ENCODE measurements around the gene UBQLNL.

Gene UBQLNL, protein sequence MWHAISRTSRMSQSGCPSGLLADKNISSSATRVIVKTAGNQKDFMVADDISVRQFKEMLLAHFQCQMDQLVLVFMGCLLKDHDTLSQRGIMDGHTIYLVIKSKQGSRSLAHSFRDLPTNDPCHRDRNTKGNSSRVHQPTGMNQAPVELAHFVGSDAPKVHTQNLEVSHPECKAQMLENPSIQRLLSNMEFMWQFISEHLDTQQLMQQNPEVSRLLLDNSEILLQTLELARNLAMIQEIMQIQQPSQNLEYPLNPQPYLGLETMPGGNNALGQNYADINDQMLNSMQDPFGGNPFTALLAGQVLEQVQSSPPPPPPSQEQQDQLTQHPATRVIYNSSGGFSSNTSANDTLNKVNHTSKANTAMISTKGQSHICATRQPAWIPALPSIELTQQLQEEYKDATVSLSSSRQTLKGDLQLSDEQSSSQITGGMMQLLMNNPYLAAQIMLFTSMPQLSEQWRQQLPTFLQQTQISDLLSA

DNA sequence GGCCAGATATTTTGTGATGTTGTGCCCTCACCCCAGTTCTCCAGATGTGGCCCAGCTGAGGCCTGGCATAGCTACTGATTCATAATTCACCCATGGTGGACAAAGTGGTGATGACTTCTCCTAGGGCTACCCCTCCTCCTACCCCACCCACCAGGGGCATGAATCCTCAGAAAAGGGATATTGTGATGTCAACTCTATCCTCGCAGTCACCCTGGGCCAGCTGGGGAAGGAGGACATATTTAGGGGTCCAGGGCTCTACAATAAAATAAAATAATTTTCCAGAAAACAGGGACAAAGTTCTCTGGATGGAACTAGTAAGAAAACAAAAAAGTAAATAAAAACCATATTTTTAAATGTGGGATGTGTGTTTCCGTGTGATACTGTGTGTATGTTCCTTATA, at the start of gene UBQLNL:
Gene UBQLNL, minus strand, starts transcription at position 101 of the 400 bp plus-strand sequence. CDS start 258 bp downstream, outside the sequence.
- DNase-seq: no peak

- peak; percentile 35 for DNase-seq
These were observed 47.9 kb upstream of the UBQLNL start for GRCh38 chr11:5564259-5565019.

- no peak for DNase-seq
These were observed 41.3 kb upstream of the UBQLNL start for GRCh38 chr11:5557751-5558150.

GRCh38 chr11:5556596-5557188, 40.2 kb upstream of the UBQLNL start:
- DNase-seq: no peak

- peak; percentile 9 for DNase-seq
These were observed 36.8 kb upstream of the UBQLNL start for GRCh38 chr11:5553343-5553742.

GRCh38 chr11:5550440-5551095, 34.1 kb upstream of the UBQLNL start:
- peak; percentile 96 for DNase-seq

- DNase-seq: no peak
These were observed 31.9 kb upstream of the UBQLNL start, which contains the start of gene OR52H1 for GRCh38 chr11:5548440-5548839. Gene OR52H1 (minus strand): TSS chr11:5548540. CDS start chr11:5545505, 3,035 bp downstream.

- no peak for DNase-seq
These were observed 31.5 kb upstream of the UBQLNL start for GRCh38 chr11:5547982-5548381.

- DNase-seq: peak; percentile 39
These were observed 30.0 kb upstream of the UBQLNL start for GRCh38 chr11:5546457-5546856.

- no peak for DNase-seq
These were observed 24.9 kb upstream of the UBQLNL start for GRCh38 chr11:5541427-5541826.

DNA sequence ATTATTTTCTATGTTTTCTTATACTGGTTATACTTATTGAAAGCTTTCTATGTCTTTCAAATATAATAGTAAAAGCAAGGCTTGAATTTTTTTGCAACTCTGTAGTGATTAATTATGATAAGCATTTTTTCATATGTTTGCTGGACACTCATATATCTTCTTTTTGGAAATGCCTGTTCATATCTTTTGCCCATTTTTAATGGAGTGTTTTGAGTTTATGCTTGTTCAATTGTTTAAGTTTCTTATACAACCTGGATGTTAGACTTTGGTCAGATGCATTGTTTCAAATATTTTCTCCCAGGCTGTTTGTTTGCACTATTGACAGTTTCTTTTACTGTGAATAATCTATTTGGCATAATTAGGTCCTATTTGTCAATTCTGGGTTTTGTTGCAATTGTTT, 20.0 kb upstream of the UBQLNL start:
- DNase-seq: no peak

GRCh38 chr11:5534046-5534445, 17.5 kb upstream of the UBQLNL start:
- no peak for DNase-seq

- no peak for DNase-seq
These were observed 14.7 kb upstream of the UBQLNL start for GRCh38 chr11:5531053-5531831.

DNA sequence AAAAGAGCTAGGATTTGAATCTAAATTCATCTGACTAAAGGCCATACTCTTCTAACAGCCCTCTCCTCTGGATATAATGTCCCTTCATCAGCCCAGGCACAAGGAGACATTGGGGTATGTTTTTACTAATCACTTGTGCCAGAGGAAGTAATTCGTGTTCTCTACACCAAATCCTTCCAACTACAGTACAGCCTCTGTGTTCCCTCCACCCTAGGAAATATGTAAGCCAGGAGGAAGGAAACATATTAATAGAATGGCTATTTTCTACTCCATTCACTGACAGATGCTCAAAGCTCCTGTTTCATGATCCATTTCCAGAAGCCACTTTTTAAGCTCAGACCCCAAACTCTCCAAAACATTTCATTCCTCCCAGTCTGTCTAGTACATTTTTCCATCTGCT, 12.0 kb upstream of the UBQLNL start:
- DNase-seq: no peak

DNA sequence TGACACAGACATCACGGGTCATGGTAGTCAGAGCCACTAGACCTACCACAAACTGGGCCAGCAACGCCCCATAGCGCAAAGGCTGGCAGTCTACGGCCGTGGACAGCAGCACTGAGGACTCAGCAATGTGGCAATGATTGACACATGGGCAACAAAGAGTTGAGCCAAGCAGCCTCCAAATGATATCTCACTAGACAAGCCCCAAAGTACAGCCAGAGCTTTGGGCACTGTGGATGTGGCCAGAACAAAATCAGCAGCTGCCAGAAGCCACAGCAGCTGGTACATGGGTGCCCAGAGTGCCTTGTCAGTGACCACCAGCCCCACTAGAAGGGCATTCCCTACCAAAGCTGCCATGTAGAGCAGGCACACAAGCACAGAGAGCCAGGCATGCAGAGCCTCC, 11.2 kb upstream of the UBQLNL start:
- no peak for DNase-seq

- DNase-seq: no peak
These were observed 8.3 kb upstream of the UBQLNL start for GRCh38 chr11:5524756-5525155.

- no peak for DNase-seq
These were observed 5.8 kb upstream of the UBQLNL start for GRCh38 chr11:5522308-5522707.

DNA sequence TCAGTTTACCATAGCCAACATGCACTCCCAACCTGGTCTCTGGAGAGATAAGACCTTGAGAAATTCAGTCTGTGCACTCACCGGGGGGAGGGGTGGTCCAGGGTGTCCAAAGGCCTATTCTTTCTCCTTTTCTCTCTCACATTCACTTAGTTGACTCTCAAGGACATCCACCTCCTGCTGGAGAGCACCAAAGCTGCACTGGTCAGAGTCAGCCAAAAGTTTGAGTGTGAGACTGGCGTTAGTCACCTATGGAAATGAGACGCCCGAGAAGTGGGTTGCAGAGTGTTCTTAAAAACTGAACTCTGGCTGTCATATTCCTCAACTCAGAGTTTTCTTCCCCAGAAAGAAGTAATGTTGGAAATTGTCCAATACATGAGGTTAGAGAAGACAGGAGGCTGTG, 5.0 kb upstream of the UBQLNL start:
- DNase-seq: no peak

DNA sequence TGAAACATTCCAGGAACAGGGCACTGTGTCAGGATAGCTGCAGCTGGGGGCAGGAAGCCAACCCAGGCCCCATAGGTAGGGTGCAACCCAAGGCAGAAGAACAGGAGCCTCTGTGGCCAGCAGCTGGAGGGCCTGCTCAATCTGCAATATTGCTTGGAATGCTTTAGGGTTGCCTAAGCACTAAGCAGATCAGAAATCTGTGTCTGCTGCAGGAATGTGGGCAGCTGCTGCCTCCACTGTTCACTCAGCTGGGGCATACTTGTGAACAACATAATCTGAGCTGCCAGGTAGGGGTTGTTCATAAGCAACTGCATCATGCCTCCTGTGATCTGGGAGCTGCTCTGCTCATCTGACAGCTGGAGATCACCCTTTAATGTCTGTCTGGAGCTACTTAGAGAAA, 1.7 kb downstream of the UBQLNL start:
- DNase-seq: no peak

- no peak for DNase-seq
These were observed 6.7 kb downstream of the UBQLNL start, which contains the start of gene UBQLN3 for GRCh38 chr11:5509803-5510202. Gene UBQLN3 (minus strand): TSS chr11:5509957. CDS start chr11:5509558, 399 bp downstream.

DNA sequence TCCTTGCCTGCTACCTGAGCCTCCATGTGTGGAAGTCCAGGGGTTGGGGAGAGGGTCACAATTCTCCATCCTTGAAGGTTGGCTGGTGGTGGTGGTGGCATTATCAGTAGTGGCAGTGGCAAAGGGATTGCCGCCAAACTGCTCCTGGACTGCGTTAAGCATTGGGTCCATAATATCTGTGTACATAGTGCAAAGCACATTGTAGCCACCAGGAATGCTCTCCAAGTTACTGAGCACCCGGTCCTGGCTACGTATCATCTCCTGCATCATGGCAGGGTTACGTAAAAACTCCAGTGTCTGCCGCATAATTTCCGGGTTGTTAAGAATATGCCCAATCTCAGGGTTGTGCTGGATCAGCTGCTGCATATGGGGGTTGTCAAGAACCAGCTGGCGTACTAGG, 7.9 kb downstream of the UBQLNL start:
- no peak for DNase-seq

DNA sequence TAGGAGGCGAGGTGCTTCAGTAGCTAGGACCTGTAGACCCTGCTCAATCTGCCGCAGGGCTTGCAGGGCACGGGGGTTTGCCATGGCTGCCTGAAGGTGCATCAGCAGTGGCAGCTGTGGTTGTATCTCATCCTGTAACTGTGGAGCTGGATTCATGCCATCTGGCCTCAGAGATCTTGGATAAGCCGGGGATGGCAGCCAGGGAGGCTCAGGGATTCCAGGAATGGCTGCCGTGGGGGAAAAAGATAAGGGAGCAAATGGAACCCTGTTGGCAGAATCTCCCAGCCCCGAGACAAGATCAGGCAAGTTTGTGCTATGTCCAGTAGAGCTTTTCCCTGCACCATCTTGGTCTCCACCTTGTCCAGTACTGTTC, 8.6 kb downstream of the UBQLNL start:
- DNase-seq: no peak

All from fibroblast of upper back skin (primary cell).